Fibroblast of the aortic adventitia (primary cell): ENCODE results near the gene ATP1A3. TPM values are rescaled to one million over a fixed set of nuclear protein-coding genes. Genes with fewer than 3 reads are reported as not detected.
"Not testable (repeated sequence)": the region's sequence is repeated elsewhere in the genome, so short reads cannot be mapped to it uniquely, and the experiment has no call there.

ENCODE experiments used
- DNase-seq: peaks from one replicate; pipeline ENCODE4 v3.0.0-alpha.2; 2010; ENCODE audit warnings: low read depth
- H3K4me3 ChIP-seq: 2 replicates; pipeline ENCODE4 v1.5.1; 2011; ENCODE audit warnings: low read depth, mild to moderate bottlenecking, control low read depth, low read length, moderate library complexity
- total RNA-seq: library from RNA; depleted of rRNA; stranded (reverse); fragments of >200 nt; gene quantifications from 2 replicates; pipeline ENCODE4 v1.2.3, GENCODE V29; 2012; ENCODE audit warnings: low replicate concordance
- TF ChIP-seq, protein P1 (sequence below): IDR thresholded peaks from 2 replicates; pipeline ENCODE4 v1.5.1; 2011; ENCODE audit warnings: mild to moderate bottlenecking, low read length, control low read depth, inconsistent platforms; ENCODE audit not compliant: insufficient read depth

ATP1A3 gene
- total RNA-seq, 1 donor = not detected

DNA sequence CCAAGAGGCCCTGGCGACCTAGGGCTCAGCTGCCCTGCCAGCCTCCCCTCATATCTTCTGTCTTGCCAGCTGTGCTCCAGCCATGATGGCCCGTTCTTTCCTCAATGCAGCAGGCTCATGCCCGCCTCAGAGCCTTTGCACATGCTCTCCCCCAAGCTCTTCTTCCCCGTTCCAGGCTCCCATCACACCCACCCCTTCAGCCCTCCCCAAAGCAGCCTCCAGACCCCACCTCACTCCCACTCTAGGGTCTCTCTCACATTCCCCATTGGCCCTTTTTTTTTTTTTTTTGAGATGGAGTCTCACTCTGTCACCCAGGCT lies 29.9 kb upstream of the ATP1A3 start:
- TF ChIP-seq, protein P1, sequence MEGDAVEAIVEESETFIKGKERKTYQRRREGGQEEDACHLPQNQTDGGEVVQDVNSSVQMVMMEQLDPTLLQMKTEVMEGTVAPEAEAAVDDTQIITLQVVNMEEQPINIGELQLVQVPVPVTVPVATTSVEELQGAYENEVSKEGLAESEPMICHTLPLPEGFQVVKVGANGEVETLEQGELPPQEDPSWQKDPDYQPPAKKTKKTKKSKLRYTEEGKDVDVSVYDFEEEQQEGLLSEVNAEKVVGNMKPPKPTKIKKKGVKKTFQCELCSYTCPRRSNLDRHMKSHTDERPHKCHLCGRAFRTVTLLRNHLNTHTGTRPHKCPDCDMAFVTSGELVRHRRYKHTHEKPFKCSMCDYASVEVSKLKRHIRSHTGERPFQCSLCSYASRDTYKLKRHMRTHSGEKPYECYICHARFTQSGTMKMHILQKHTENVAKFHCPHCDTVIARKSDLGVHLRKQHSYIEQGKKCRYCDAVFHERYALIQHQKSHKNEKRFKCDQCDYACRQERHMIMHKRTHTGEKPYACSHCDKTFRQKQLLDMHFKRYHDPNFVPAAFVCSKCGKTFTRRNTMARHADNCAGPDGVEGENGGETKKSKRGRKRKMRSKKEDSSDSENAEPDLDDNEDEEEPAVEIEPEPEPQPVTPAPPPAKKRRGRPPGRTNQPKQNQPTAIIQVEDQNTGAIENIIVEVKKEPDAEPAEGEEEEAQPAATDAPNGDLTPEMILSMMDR = no peak
- H3K4me3 ChIP-seq = no peak overlapping the region
- no peak for DNase-seq

DNA sequence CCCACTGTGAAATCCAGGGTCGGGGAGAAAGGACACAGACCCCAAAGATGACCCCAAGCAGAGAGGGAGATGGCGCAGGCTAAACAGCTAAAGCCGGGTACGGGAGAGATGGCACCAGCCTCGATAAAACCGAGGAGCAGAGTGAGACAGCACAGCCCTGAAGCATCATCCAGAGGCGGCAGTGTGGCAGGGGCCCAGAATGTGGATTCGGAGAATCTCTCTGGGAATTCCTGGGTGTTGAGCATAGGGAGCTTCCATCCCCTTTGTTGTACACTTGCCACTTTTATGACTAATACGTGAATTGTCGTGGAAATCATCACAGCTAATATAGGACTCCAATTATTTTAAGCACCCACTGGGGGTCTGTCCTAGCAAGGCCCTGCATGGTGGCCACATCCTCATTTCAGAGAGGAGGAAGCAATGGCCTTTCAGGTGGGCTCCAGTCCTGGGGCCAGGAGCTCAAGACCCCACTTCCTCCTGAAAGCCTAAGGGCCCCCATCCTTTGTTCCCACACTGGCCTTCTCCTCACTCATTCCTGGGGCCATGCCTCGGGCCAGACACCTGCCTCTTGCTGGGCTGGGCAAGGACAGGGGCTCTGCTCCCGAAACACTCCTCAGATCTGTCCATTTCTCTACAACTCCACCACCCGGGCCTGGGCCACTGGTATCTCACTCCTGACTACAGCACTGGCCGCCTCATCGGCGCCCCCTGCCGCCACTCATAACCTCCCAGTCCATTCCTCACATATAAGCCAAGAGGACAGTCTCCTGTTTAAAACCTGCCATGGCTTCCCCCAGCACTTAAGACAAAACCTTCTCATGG lies 29.3 kb upstream of the ATP1A3 start:
- H3K4me3 ChIP-seq = no peak overlapping the region
- TF ChIP-seq, protein P1 = no peak
- DNase-seq = no peak

DNA sequence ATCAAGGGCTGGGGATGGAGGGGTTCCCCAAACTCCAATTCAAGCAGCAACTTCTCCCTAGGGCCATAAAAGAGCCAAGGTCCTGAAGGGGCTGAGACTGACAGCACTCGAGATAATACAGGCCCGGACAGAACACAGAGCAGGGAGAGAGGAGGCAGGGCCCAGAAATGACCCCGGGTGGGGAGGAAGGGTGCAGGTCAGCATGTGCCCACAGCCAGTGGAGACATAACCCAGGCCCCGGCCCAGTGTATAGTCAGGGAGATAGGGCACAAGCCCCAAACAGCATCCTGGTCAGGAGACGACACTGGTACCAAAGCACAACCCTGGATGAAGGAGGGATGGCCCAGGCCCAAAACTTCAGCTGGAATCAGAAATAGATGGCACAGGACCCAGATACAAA lies 28.6 kb upstream of the ATP1A3 start:
- no peak overlapping the region for H3K4me3 ChIP-seq
- no peak for DNase-seq
- TF ChIP-seq, protein P1 = no peak

DNA sequence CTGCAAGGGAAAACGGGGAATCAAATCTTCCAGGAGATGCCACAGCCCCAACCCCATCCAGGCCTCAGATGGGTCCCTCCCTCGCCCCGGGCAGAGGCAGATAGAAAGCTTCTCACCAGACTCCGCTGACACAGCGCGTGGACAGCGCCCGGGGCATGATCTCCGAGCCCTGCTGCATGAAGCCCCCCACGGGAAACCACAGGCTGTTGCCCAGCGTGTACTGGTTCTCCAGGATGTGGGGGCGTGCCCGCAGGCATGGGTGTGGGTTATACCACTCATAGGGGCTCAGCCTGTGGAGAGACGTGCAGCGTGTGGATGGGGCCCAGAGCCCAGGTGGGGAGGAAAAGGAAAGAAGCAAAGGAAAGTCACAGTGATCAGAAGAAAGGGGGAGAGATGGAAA lies 27.2 kb upstream of the ATP1A3 start:
- DNase-seq = no peak
- H3K4me3 ChIP-seq = no peak overlapping the region
- TF ChIP-seq, protein P1 = no peak

DNA sequence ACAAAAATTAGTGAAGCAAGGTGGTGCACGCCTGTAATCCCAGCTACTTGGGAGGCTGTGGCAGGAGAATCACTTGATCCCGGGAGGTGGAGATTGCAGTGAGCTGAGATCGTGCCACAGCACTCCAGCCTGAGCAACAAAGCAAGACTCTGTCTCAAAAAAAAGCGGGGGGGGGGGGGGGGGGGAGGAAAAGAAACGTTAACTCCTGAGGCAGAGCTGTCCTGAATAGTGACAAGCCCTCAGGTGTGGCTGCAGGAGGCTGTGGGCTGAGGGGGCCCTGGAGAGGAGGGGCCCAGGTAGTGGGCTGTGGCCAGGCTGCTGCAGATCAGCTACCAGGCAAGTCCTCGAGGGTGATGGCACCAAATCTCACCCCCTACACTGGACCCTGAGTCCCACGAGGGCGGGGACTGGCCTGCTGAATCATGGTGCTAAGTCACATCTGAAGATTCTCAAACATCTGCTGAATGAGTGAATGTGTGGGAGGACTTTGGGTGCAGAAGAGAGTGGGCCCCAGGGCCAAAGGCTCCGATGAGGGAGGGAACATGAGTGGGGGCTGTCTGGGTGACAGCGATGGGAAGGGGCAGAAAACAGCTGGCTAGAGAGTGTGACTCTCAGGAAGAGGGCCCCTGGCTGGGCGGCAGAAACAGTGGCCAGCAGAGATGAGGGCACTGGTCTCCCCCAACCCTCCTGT lies 24.6 kb upstream of the ATP1A3 start:
- H3K4me3 ChIP-seq = no peak overlapping the region
- TF ChIP-seq, protein P1 = no peak
- no peak for DNase-seq

DNA sequence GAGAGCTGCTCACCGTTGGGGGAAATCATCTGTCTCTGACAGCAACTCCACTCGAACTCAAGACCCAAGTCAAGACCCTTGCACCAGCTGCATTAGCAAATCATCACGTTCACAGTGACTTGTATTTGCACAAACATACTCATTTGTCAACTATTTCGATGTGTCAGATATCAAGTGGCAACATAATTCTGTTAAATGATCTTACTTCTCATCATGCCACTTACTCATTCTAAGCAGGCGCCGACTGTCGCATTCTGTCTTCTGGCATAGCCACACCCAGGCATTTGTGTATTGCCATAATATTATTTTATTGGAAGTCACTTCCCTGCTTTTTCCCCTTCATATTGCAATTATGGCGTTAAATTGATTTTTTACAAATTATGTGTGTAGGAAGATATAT lies 23.0 kb upstream of the ATP1A3 start:
- TF ChIP-seq, protein P1 = no peak
- H3K4me3 ChIP-seq = no peak overlapping the region
- DNase-seq = no peak

DNA sequence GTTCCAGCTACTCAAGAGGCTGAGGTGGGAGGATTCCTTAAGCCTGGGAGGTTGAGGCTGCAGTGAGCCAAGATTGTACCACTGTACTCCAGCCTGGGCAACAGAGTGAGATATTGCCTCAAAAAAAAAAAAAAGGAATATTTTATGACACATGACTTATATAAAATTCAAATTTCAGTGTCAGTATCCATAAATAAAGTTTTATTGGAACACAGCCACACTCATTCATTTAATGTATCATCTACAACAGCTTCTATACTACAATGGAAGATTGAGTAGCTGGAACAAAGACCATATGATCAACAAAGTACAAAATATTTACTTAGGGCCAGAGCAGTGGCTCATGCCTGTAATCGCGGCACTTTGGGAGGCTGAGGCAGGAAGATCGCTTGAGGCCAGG lies 18.7 kb upstream of the ATP1A3 start:
- not testable (repeated sequence) for DNase-seq, H3K4me3 ChIP-seq
